MCF 10A (cell line): ENCODE data around the gene MRPL53. TPM values are rescaled to one million over a fixed set of nuclear protein-coding genes. Genes with fewer than 3 reads are reported as not detected.

Experiments
- BruUV-seq: library from RNA; stranded (reverse); fragments of 400-500 nt; replicated peaks from 2 replicates; lab custom pipeline; 2021; lab: Mats Ljungman, UMichigan
- CTCF ChIA-PET: fragments of 300-600 bp; sonication (Branson Sonifier 250); formaldehyde crosslinking; extraction: SDS; loops from one replicate; lab custom pipeline; 2021; ENCODE audit warnings: antibody characterized with exemption, inconsistent platforms; lab: Yijun Ruan, JAX
- POLR2A ChIA-PET: fragments of 300-600, 350-650 bp; sonication (Branson Sonifier 250); formaldehyde crosslinking; extraction: SDS; loops from one replicate; lab custom pipeline; 2020; ENCODE audit warnings: antibody characterized with exemption, inconsistent platforms; lab: Yijun Ruan, JAX
- DNase-seq: peaks from one replicate; pipeline ENCODE4 v3.0.0-alpha.2; 2018; ENCODE audit not compliant: unreplicated experiment
- H3K27ac Mint-ChIP-seq: one replicate; pipeline ENCODE4 v1.8.0; 2022; ENCODE audit warnings: mild to moderate bottlenecking, low read depth, mixed read lengths; ENCODE audit not compliant: unreplicated experiment
- H3K27me3 Mint-ChIP-seq: one replicate; pipeline ENCODE4 v1.8.0; 2022; ENCODE audit warnings: mixed read lengths; ENCODE audit not compliant: insufficient read depth, unreplicated experiment
- H3K36me3 Mint-ChIP-seq: one replicate; pipeline ENCODE4 v1.8.0; 2022; ENCODE audit warnings: mild to moderate bottlenecking, moderate library complexity, mixed read lengths; ENCODE audit not compliant: insufficient read depth, unreplicated experiment
- H3K4me1 Mint-ChIP-seq: one replicate; pipeline ENCODE4 v1.8.0; 2022; ENCODE audit warnings: mixed read lengths; ENCODE audit not compliant: insufficient read depth, unreplicated experiment
- H3K4me3 Mint-ChIP-seq: one replicate; pipeline ENCODE4 v1.8.0; 2022; ENCODE audit warnings: mild to moderate bottlenecking, moderate library complexity, mixed read lengths; ENCODE audit not compliant: unreplicated experiment
- H3K9me3 Mint-ChIP-seq: one replicate; pipeline ENCODE4 v1.8.0; 2022; ENCODE audit warnings: mixed read lengths; ENCODE audit not compliant: unreplicated experiment
- CTCF ChIP-seq: fragments of 200-600 bp; IDR thresholded peaks from one replicate; pipeline ENCODE4 v1.8.0; 2022; ENCODE audit warnings: antibody characterized with exemption, mild to moderate bottlenecking; ENCODE audit not compliant: unreplicated experiment
- intact Hi-C: fragments of 100-400 bp; cut with micrococcal nuclease; formaldehyde crosslinking; loops from 2 replicates; pipeline ENCODE4 v1.14.1; 2022
- total RNA-seq: library from RNA; stranded (reverse); gene quantifications from 2 replicates; pipeline ENCODE4 v1.2.3, GENCODE V29; 2022

MRPL53 gene
- total RNA-seq, 1 experiment from 2014 or later = 123 TPM

GRCh38 chr2:74429487-74430451 lies 42.7 kb downstream of the MRPL53 start:
- peaks cover 72% of the 10 kb centered on the region for H3K36me3 Mint-ChIP-seq
- no peak for DNase-seq
- intact Hi-C loops = no loop called here
- CTCF ChIA-PET = interaction anchor here (1.0 kb wide), 1 partner anchor 95 kb away, joined by 3 read pairs; no protein-coding TSS in a partner anchor
- H3K27ac Mint-ChIP-seq = no peak overlapping the region
- H3K4me3 Mint-ChIP-seq = no peak overlapping the region
- H3K4me1 Mint-ChIP-seq = peaks cover 6% of the 10 kb centered on the region
- H3K9me3 Mint-ChIP-seq = no peaks in the 10 kb centered on the region
- POLR2A ChIA-PET = interaction anchor here (0.8 to 2.1 kb wide), 6 partner anchors 8 to 78 kb away, joined by 3 to 8 read pairs (median 4); partner anchors contain the start of gene WDR54
- BruUV-seq = no TSS peak
- no peaks in the 10 kb centered on the region for H3K27me3 Mint-ChIP-seq
- no peak for TF ChIP-seq CTCF

DNA sequence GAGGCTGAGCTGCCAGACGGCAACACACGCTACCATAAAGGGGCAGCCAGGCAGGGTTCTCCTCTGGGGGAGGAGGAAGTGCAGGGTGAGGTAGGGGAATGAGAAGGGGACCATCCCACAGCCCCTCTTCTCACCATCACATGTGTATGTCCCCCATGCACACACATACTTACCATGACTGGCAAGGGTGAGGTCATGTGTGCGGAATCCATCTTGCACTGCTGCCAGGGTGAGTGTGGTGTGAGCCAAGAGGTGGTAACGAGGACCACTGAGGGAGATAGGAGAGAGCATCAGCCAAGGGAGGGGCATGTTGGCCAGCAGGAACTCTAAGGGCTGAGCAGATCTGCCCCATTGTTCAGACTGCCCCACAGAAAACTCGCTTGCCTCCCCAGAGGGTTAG lies 43.8 kb downstream of the MRPL53 start:
- no peak for DNase-seq
- Mint-ChIP-seq H3K4me1 (peaks cover 6% of the 10 kb centered on the region), H3K9me3 (no peaks in the 10 kb centered on the region), H3K27me3 (no peaks in the 10 kb centered on the region), H3K36me3 (peaks cover 74% of the 10 kb centered on the region), H3K4me3 (no peak overlapping the region), H3K27ac (no peak overlapping the region)
- ChIA-PET CTCF (no interaction called here), POLR2A (interaction anchor here (1.0 to 1.6 kb wide), 2 partner anchors 14 to 77 kb away, joined by 3 to 5 read pairs; no protein-coding TSS in a partner anchor)
- no TSS peak for BruUV-seq
- intact Hi-C loops = no loop called here
- TF ChIP-seq CTCF = no peak

DNA sequence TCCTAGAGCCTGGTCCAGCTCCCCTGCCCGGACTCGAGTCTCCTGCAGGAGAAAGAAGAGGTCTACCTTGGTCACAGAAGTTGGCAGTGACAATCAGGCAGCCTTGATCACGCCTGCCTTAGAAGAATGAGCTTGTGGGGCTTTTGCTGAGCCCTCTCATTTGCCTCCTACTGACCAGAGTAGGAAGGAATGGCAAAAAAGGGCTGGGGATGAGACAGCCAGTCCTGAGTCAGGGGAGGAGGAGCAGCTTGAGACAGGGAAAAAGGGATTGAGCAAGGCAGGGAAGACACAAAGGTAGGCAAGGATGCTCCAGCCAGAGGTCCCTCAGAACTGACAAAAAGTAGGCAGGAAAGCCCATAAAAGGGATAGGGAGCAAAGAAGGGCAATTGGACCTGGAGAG lies 44.9 kb downstream of the MRPL53 start:
- Mint-ChIP-seq H3K36me3 (peaks cover 82% of the 10 kb centered on the region), H3K4me3 (no peak overlapping the region), H3K27me3 (no peaks in the 10 kb centered on the region), H3K27ac (no peak overlapping the region), H3K9me3 (no peaks in the 10 kb centered on the region), H3K4me1 (peaks cover 12% of the 10 kb centered on the region)
- ChIA-PET POLR2A (interaction anchor here (4.8 kb wide), 1 partner anchor 12 kb away, joined by 38 read pairs; the partner anchor contains the start of gene RTKN), CTCF (interaction anchor here (1.5 kb wide), 1 partner anchor 13 kb away, joined by 3 read pairs; no protein-coding TSS in a partner anchor)
- intact Hi-C loops = no loop called here
- no peak for DNase-seq
- TF ChIP-seq CTCF = no peak
- BruUV-seq = no TSS peak

- POLR2A ChIA-PET = interaction anchor here (0.6 to 4.8 kb wide), 4 partner anchors 12 to 38 kb away, joined by 3 to 38 read pairs (median 5); partner anchors contain the start of gene RTKN
- intact Hi-C loops = no loop called here
- CTCF ChIA-PET = interaction anchor here (0.7 to 1.5 kb wide), 2 partner anchors 14 to 31 kb away, joined by 3 read pairs; no protein-coding TSS in a partner anchor
- no peak for DNase-seq
- peaks cover 22% of the 10 kb centered on the region for H3K4me1 Mint-ChIP-seq
- no TSS peak for BruUV-seq
- H3K36me3 Mint-ChIP-seq = peaks cover 72% of the 10 kb centered on the region
- no peaks in the 10 kb centered on the region for H3K9me3 Mint-ChIP-seq
- H3K27ac Mint-ChIP-seq = no peak overlapping the region
- no peaks in the 10 kb centered on the region for H3K27me3 Mint-ChIP-seq
- H3K4me3 Mint-ChIP-seq = no peak overlapping the region
- TF ChIP-seq CTCF = no peak
Observed at GRCh38 chr2:74426181-74426758, 46.2 kb downstream of the MRPL53 start.
